HAP-1 (cell line): ENCODE measurements around the gene INPP5A.

Experiments
- DNase-seq, 2 experiments: peaks; one replicate each; pipeline ENCODE4 v3.0.0-alpha.2; 2016 to 2020; ENCODE audit warnings: low spot score in 2 of 2
- H3K27me3 ChIP-seq: fragments of 250-450 bp; sonication (Bioruptor Pico); 2 replicates; pipeline ENCODE4 v1.5.1; 2020; ENCODE audit warnings: low read depth, mild to moderate bottlenecking, moderate library complexity
- H3K36me3 ChIP-seq: fragments of 250-450 bp; sonication (Bioruptor Pico); replicated peaks from 2 replicates; pipeline ENCODE4 v1.5.1; 2020; ENCODE audit warnings: mild to moderate bottlenecking
- H3K4me1 ChIP-seq: fragments of 250-450 bp; sonication (Bioruptor Pico); 2 replicates; pipeline ENCODE4 v1.5.1; 2020; ENCODE audit warnings: mild to moderate bottlenecking
- H3K4me3 ChIP-seq: fragments of 250-450 bp; sonication (Bioruptor Pico); 2 replicates; pipeline ENCODE4 v1.5.1; 2020; ENCODE audit warnings: mild to moderate bottlenecking, moderate library complexity
- H3K9me3 ChIP-seq: fragments of 250-450 bp; sonication (Bioruptor Pico); 2 replicates; pipeline ENCODE4 v1.5.1; 2020; ENCODE audit warnings: mild to moderate bottlenecking, moderate library complexity
- in situ Hi-C: fragments of 300-500 bp; cut with MboI; formaldehyde crosslinking; loops from 3 replicates; pipeline ENCODE4 v1.14.3; 2020; ENCODE audit warnings: low sequenced_read_pairs, inconsistent platforms, mixed read lengths

INPP5A gene

GRCh38 chr10:132603851-132604533, 66.4 kb downstream of the INPP5A start:
- H3K4me1 ChIP-seq: no peaks in the 10 kb centered on the region
- no peaks in the 10 kb centered on the region for H3K36me3 ChIP-seq
- no peaks in the 10 kb centered on the region for H3K27me3 ChIP-seq
- DNase-seq: no peak
- no peak overlapping the region for H3K4me3 ChIP-seq
- H3K9me3 ChIP-seq: peaks cover 13% of the 10 kb centered on the region
- in situ Hi-C loops: no loop called here

GRCh38 chr10:132604686-132605085, 67.1 kb downstream of the INPP5A start:
- no peaks in the 10 kb centered on the region for H3K4me1 ChIP-seq
- peaks cover 8% of the 10 kb centered on the region; the same call in 1 of the 2 replicates for H3K9me3 ChIP-seq
- no peak overlapping the region for H3K4me3 ChIP-seq
- no peak for DNase-seq
- no peaks in the 10 kb centered on the region for H3K36me3 ChIP-seq
- in situ Hi-C loops: no loop called here
- no peaks in the 10 kb centered on the region for H3K27me3 ChIP-seq

- H3K9me3 ChIP-seq: peaks cover 2% of the 10 kb centered on the region; the same call in 1 of the 2 replicates
- in situ Hi-C loops: no loop called here
- no peaks in the 10 kb centered on the region for H3K4me1 ChIP-seq
- DNase-seq: no peak
- H3K4me3 ChIP-seq: no peak overlapping the region
- no peaks in the 10 kb centered on the region for H3K36me3 ChIP-seq
- no peaks in the 10 kb centered on the region for H3K27me3 ChIP-seq
Measured at GRCh38 chr10:132605390-132605789, 67.8 kb downstream of the INPP5A start.

GRCh38 chr10:132606031-132606491, 68.5 kb downstream of the INPP5A start:
- in situ Hi-C loops: no loop called here
- DNase-seq: no peak
- Histone ChIP-seq H3K36me3 (no peaks in the 10 kb centered on the region), H3K9me3 (no peaks in the 10 kb centered on the region; the same call in 1 of the 2 replicates), H3K4me1 (no peaks in the 10 kb centered on the region), H3K4me3 (no peak overlapping the region), H3K27me3 (no peaks in the 10 kb centered on the region)

- in situ Hi-C loops: no loop called here
Measured at GRCh38 chr10:132606536-132607316, 69.1 kb downstream of the INPP5A start.

GRCh38 chr10:132607491-132607890, 69.9 kb downstream of the INPP5A start:
- no peaks in the 10 kb centered on the region for H3K27me3 ChIP-seq
- H3K36me3 ChIP-seq: no peaks in the 10 kb centered on the region
- no peaks in the 10 kb centered on the region for H3K9me3 ChIP-seq
- in situ Hi-C loops: no loop called here
- no peak for DNase-seq
- no peaks in the 10 kb centered on the region for H3K4me1 ChIP-seq
- no peak overlapping the region for H3K4me3 ChIP-seq

More at GRCh38 chr10:132606536-132607316, 69.1 kb downstream of the INPP5A start:
- Histone ChIP-seq H3K4me1 (no peaks in the 10 kb centered on the region), H3K4me3 (no peak overlapping the region), H3K9me3 (no peaks in the 10 kb centered on the region; the same call in 1 of the 2 replicates), H3K36me3 (no peaks in the 10 kb centered on the region), H3K27me3 (no peaks in the 10 kb centered on the region)
- DNase-seq: no peak

- in situ Hi-C loops: no loop called here
- H3K36me3 ChIP-seq: no peaks in the 10 kb centered on the region
- DNase-seq: no peak
- no peaks in the 10 kb centered on the region for H3K4me1 ChIP-seq
- no peak overlapping the region for H3K4me3 ChIP-seq
- no peaks in the 10 kb centered on the region for H3K27me3 ChIP-seq
- H3K9me3 ChIP-seq: no peaks in the 10 kb centered on the region
Measured at GRCh38 chr10:132607961-132608495, 70.4 kb downstream of the INPP5A start.

- Histone ChIP-seq H3K9me3 (no peaks in the 10 kb centered on the region), H3K27me3 (no peaks in the 10 kb centered on the region), H3K36me3 (no peaks in the 10 kb centered on the region), H3K4me1 (no peaks in the 10 kb centered on the region), H3K4me3 (no peak overlapping the region)
- DNase-seq: no peak
- in situ Hi-C loops: no loop called here
Measured at GRCh38 chr10:132608511-132609195, 71.1 kb downstream of the INPP5A start.

GRCh38 chr10:132609211-132609610, 71.6 kb downstream of the INPP5A start:
- no peaks in the 10 kb centered on the region for H3K27me3 ChIP-seq
- no peak for DNase-seq
- H3K36me3 ChIP-seq: no peaks in the 10 kb centered on the region
- H3K4me1 ChIP-seq: no peaks in the 10 kb centered on the region
- no peak overlapping the region for H3K4me3 ChIP-seq
- in situ Hi-C loops: no loop called here
- H3K9me3 ChIP-seq: no peaks in the 10 kb centered on the region

GRCh38 chr10:132610071-132610701, 72.6 kb downstream of the INPP5A start:
- in situ Hi-C loops: no loop called here
- H3K4me3 ChIP-seq: no peak overlapping the region

GRCh38 chr10:132611026-132611910, 73.7 kb downstream of the INPP5A start:
- no peaks in the 10 kb centered on the region for H3K36me3 ChIP-seq
- no peaks in the 10 kb centered on the region for H3K27me3 ChIP-seq
- H3K9me3 ChIP-seq: no peaks in the 10 kb centered on the region
- in situ Hi-C loops: no loop called here
- H3K4me1 ChIP-seq: no peaks in the 10 kb centered on the region
- no peak overlapping the region for H3K4me3 ChIP-seq
- no peak for DNase-seq

More at GRCh38 chr10:132610071-132610701, 72.6 kb downstream of the INPP5A start:
- Histone ChIP-seq H3K4me1 (no peaks in the 10 kb centered on the region), H3K36me3 (no peaks in the 10 kb centered on the region), H3K27me3 (no peaks in the 10 kb centered on the region), H3K9me3 (no peaks in the 10 kb centered on the region)
- DNase-seq: no peak

- Histone ChIP-seq H3K4me1 (no peaks in the 10 kb centered on the region), H3K9me3 (no peaks in the 10 kb centered on the region), H3K36me3 (no peaks in the 10 kb centered on the region), H3K4me3 (no peak overlapping the region), H3K27me3 (no peaks in the 10 kb centered on the region)
- in situ Hi-C loops: no loop called here
- no peak for DNase-seq
Measured at GRCh38 chr10:132611986-132612385, 74.4 kb downstream of the INPP5A start.
